Activated effector memory CD4-positive, alpha-beta T cell treated with Interleukin-2 at 50 U/mL for 16 hours (primary cell): ENCODE measurements around the gene CTDSPL.
"Not testable (repeated sequence)": the region's sequence is repeated elsewhere in the genome, so short reads cannot be mapped to it uniquely, and the experiment has no call there.

Experiments used
- DNase-seq: peaks from one replicate; pipeline ENCODE4 v3.0.0-alpha.2; 2020

The CTDSPL gene

GRCh38 chr3:37970802-37971201, 109.1 kb downstream of the CTDSPL start:
- DNase-seq, result no peak

- no peak for DNase-seq
Measured at GRCh38 chr3:37971467-37971866, 109.8 kb downstream of the CTDSPL start.

GRCh38 chr3:37972056-37972455, 110.4 kb downstream of the CTDSPL start:
- not testable (repeated sequence) for DNase-seq

- no peak for DNase-seq
Measured at GRCh38 chr3:37973246-37974054, 111.8 kb downstream of the CTDSPL start.

GRCh38 chr3:37974121-37975083, 112.7 kb downstream of the CTDSPL start:
- DNase-seq, result peak; percentile 54

- DNase-seq, result no peak
Measured at GRCh38 chr3:37979541-37980461, 118.1 kb downstream of the CTDSPL start.

GRCh38 chr3:37980462-37981347, 119.0 kb downstream of the CTDSPL start:
- no peak for DNase-seq

GRCh38 chr3:37981348-37981664, 119.6 kb downstream of the CTDSPL start:
- DNase-seq, result no peak

- DNase-seq, result no peak
Measured at GRCh38 chr3:37982331-37982730, 120.7 kb downstream of the CTDSPL start.

- DNase-seq, result no peak
Measured at GRCh38 chr3:37984051-37984450, 122.4 kb downstream of the CTDSPL start.

GRCh38 chr3:37984596-37984995, 122.9 kb downstream of the CTDSPL start:
- no peak for DNase-seq

GRCh38 chr3:37985637-37986320, 124.1 kb downstream of the CTDSPL start:
- DNase-seq, result no peak

GRCh38 chr3:37986479-37987314, 125.0 kb downstream of the CTDSPL start:
- DNase-seq, result no peak

GRCh38 chr3:37987315-37987697, 125.6 kb downstream of the CTDSPL start:
- DNase-seq, result no peak

GRCh38 chr3:37987751-37988179, 126.1 kb downstream of the CTDSPL start:
- no peak for DNase-seq

GRCh38 chr3:37988376-37988775, 126.7 kb downstream of the CTDSPL start:
- not testable (repeated sequence) for DNase-seq

GRCh38 chr3:37988931-37989525, 127.3 kb downstream of the CTDSPL start:
- DNase-seq, result no peak

- DNase-seq, result no peak
Measured at GRCh38 chr3:37989821-37990480, 128.3 kb downstream of the CTDSPL start.

- no peak for DNase-seq
Measured at GRCh38 chr3:37990527-37990926, 128.8 kb downstream of the CTDSPL start, which contains the start of gene VILL. Gene VILL, plus strand, starts transcription at chr3:37990786. Its CDS starts 2,887 bp downstream, at chr3:37993673.
